C1 segment of cervical spinal cord (tissue), 14 donors: ENCODE measurements around the gene SUFU.
"Not testable (repeated sequence)": the region's sequence is repeated elsewhere in the genome, so short reads cannot be mapped to it uniquely, and the experiment has no call there.

Experiments
- DNase-seq, 14 donors: peaks; one replicate each; lab custom pipeline; 2025; lab: John Stamatoyannopoulos, UW

Gene SUFU

DNA sequence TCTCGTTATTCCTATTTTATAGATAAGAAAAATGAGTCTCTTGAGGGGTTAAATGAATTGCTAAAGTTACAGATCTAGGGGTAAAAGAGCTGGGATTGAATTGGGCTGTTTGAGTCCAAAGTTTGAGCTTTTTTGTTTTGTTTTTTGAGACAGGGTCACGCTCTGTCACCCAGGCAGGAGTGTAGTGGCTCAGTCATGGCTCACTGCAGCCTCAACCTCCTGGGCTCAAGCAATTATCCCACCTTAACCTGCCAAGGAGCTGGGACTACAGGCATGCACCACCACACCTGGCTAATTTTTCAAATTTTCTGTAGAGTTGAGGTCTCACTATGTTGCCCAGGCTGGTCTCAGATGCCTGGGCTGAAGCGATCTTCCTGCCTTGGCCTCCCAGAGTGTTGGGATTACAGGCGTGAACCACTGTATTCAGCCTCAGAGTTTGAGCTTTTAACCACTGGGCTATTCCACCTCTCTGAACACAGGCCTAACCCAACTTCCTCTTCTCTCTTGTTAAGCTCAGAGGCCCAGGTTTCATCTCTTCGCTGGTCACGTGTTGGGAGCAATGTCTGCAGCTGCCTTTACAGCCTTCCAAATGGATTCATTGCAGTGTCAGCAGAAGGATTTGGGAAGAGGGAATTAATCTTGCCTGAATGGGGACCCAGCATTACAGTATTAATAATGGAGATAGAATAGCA is 8.0 kb downstream of the SUFU start:
- no peak for DNase-seq

DNA sequence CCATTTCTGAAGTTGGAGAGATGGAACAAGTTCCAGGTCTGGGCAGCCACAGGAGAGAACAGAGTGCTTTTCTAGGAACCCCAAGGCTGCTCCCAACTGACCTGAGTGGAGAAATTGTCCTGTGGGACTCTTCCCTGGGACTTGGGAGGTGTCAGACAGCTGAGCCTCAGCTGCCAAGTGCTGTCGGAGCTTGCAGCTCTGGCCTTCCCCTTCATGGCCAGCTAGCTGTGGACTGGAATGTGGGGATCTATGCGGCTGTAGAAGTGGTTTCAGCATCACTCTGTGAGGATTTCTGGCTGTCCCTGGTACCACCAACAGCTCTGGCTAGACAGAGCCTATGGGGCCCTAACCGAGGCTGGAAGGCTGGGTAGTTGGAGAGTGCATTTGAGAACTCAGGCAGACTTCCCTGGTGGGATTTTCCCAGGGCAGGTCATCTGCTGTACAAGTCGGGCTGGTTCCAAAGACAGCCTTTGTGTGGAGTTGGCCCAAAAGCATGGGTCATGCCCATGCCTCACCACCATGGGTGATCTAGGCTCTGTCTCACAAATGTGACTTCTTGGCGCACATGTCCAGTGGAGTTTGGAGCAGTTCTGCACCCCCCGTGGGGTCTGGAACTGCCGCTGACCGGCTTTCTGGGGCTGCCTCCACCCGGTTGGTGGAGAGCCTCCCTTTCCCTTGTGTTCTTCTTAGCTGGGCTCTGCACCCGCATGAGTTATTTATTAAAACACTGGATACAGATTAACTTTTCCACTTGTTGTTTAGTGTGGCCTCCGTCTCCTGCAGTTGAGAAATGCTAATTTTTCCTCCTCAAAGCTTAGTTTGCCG is 10.9 kb downstream of the SUFU start:
- DNase-seq: peak in 3 of 14 donors; percentile 22 to 47 (median 34)

DNA sequence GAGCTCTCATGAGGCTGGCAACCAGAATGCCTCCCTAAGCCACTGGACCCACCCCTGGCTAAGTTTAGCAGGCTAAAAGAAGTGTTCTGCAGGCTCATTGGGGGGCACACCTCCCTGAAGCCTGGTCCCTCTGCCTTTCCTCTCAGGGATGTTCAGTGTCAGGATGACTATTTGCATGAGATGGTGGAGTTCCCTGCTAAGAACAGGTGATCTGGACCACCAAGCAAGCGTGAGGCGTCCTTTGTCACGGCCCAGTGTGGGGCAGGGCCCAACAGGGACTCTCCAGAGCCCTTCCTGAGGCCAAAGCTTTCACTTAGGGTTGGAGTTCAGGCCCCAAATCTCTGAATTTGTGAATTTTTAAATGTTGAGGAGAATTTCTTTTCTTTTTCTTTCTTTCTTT is 12.0 kb downstream of the SUFU start:
- no peak for DNase-seq

DNA sequence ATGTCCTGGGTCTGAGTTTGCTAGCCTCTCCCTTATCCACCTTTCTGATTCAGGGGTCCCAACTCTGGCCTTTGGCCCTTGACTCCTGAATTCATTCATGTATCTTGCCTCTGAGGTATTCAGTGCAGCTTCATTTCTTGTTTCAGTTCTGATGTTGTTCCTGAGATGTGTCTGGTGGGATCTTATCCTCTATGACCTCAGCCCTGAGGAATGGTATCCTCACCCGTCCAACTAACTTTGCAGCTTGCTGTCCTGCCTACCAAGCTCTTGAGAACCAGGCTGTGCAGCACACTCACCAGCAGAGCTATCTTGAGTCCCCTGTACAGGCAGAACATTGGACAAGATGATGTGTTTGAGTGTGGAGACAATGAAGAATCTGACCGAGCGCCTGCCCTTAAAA is 13.8 kb downstream of the SUFU start:
- DNase-seq: no peak

DNA sequence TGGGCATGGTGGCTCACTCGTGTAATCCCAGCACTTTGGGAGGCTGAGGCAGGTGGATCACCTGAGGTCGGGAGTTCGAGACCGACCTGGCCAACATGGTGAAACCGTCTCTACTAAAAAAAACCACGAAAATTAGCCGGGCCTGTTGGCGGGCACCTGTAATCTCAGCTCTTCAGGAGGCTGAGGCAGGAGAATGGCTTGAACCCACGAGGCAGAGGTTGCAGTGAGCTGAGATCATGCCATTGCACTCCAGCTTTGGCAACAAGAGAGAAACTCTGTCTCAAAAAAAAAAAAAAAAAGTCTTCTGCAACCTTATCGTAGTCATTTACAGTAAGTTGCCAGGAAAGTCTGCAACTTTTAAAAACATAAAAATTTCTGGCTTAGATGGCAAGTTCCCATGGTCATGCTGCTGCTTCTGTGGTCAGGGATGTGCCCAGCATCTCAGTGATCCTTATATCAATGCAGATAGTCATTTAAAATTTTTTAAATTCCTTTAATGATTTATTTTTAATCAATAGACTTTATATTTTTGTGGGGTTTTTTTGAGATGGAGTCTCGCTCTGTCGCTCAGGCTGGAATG is 15.6 kb downstream of the SUFU start:
- no peak for DNase-seq

DNA sequence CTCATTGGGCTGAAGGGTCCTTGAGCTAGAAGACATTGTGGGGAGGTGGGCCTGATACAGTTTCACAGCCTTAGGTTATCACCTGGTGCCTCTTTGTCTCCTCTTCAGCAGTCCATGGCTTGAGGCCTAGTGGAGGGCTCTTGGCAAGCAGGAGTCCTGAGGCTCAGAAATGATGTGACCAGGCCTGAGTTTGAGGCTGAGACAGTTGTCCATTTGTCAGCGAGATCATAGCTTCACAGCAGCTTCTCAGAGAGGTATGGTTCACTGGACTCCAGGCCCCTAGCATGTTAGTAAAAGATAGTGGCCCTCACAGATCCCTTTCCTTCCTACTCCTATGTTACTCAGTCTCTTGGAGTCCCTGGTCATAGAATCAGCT is 19.1 kb downstream of the SUFU start:
- DNase-seq: no peak

DNA sequence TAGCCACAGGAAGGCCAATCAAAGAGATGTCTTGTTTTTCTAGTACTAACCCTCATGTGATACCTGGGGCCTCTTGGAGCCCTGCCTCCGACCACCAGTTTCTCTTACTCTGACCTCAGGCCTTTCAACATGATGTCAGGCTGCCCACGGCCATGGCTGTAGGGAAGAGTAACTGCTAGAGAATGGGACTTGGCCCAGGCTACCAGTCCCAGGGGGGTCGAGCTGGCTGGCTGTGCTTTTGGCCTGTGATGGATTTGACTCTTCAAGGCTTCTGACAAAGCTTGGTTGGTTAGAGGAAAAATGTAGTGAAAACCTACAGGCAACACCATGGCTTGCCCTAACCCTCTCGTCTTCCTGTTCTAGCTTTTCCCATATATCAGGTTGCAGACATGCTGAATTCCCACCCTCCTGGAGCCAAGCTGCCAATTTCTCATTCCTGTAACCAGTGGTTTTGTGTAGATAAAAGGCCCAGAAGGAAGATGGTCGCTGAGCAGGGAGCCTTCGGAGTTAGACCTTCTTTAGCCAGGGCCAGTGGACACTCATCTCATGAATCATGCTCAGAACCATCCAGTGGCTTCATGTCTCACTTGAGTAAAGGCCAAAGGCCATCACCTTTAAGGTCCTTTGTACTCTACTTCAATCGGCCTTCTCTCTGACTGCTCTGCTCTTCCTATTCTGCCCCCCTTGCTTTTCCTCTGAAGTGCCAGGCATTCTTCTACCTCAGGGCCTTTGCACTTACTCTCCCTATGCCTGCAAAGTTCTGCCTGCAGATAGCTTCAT is 19.7 kb downstream of the SUFU start:
- DNase-seq: no peak

DNA sequence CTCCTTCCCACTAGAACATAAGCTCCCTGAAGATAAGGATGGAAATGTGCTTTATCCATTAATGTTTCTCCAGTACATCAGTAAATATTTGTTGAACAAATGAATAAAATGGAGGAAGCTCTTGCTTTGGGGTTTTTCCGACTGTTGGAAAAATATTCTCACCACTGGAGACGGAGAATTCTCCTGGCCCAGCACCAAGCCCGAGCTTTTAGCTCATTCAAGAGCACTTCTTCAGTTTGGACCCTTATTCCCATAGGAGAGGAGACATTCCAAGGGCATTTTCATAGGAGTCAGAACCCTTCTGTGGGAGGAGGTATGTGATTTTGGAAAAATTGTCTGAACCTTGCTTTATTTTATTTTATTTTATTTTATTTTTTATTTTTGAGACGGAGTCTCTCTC is 21.0 kb downstream of the SUFU start:
- DNase-seq: no peak

DNA sequence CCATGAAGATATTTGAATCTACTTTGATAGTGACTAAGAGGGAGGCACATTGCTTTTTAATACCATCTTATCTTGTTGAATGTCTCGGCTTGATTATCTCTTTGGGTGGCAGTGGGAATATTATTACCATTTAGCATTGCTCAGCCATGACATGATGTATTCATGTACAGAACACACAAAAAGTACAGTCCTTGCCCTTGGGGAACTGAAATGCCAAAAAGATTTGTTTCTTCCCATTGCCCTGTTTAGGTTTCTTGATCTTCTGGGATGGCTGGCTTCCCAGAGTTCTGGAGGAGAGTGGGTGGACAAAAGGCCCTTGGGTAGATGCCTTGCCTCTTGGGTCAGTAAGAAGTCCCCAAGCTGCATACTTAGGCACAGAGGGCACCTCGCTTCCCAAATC is 23.8 kb downstream of the SUFU start:
- DNase-seq: no peak

DNA sequence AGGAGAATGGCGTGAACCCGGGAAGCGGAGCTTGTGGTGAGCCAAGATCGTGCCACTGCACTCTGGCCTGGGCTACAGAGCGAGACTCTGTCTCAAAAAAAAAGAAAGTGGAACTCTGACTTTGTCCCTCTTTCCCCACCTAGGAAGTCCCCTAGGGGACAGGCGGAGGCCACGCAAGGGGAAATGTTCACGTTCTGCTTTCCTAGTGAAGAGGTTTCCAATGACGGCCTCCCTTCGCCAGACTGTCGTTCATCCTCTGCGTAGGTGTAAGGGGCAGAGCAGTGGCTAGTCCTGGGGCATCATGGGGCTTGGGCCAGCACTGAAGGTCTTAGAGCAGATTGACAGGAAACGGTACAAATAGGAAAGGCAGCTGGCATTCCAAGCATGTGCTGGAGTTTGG is 30.6 kb downstream of the SUFU start:
- no peak for DNase-seq

DNA sequence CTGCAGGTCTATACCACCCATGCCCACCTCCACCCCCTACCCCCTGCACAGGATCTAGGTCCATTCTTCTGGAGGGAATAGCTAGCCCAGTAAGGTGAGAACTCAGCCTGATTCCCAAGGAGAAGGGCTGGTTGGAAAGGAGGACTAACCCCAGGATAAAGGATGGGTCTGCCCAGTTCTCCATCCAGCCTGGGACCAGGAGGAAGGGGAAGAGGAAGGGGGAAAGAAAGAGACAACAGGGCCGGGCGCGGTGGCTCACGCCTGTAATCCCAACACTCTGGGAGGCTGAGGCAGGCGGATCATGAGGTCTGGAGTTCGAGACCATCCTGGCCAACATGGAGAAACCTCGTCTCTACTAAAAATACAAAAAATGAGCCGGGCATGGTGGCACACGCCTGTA is 31.2 kb downstream of the SUFU start:
- not testable (repeated sequence) for DNase-seq

DNA sequence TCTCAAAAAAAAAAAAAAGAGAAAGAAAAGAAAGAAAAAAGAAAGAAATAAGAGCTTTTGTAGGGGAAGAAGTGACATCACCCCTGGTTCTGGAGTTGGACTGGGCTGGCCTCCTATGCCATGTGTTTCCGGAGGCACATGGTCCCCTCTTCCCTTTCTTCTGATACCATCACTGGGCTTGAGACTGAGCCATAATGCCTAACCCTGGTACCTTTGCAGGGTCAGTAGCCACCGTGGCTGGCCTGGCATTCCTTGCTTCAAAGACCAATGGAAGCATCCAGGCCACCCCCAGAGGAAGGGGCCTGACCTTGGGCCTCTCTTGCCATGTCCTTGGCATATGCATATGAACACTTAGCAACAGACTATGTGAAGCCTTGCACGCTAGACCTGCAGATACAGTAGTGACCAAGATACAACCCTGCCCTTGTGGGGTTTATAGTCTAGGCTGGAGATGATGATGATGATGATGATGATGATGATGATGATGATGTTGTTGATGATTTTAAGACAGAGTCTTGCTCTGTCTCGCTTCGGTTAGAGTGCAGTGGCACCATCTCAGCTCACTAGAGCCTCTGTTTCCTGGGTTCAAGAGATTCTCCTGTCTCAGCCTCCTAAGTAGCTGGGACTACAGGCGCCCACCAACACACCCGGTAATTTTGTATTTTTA is 31.8 kb downstream of the SUFU start:
- DNase-seq: no peak

DNA sequence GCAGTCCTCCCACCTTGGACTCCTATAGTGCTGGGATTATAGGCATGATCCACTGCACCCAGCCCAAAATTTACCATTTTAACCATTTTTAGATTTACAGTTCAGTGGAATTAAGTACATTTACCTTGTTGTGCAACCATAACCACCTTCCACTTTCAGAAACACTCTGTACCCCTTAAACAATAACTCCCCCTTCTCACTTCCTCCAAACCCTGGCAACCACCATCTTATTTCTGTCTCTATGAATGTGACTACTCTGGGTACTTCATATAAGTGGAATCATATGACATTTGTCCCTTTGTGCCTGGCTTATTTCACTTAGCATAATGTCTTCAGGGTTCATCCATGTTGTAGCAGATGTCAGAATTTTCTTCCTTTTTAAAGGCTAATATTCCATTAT is 33.6 kb downstream of the SUFU start:
- no peak for DNase-seq

DNA sequence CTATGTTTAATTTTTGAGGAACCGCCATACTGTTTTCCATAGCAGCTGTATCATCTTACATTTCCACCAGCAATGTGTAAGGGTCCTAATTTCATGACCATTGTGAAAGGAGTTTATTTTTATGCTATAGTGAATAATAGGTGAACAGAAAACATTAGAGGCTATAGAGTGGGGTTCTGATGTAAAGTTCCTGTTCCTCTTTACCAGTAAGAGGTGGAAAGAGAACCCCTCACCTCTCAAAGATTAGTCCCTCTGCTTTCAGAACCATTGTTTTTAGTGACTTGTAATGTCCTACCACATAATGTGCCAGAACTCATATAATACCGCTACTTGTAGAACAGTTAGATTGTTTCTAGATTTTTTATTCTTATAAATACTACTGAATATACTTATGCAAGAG is 34.2 kb downstream of the SUFU start:
- DNase-seq: no peak

DNA sequence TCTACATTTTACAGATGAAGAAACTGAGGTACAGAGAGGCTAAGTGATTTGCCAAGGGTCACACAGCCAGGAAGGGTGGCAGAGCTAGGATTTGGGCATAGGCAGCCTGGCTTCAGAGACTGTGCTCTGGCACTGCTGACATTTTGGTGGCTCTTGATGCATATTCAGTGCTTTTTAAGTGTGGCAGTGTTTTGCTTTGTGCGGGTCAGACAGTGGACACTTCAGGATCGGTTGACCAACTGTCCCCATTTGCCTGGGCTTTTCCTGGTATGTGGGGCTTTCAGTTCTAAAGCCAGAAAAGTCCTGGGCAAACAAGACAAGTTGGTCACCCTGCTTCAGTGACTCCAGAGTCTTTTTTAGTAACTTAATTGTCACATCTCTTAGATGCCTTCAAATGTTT is 35.0 kb downstream of the SUFU start:
- no peak for DNase-seq

DNA sequence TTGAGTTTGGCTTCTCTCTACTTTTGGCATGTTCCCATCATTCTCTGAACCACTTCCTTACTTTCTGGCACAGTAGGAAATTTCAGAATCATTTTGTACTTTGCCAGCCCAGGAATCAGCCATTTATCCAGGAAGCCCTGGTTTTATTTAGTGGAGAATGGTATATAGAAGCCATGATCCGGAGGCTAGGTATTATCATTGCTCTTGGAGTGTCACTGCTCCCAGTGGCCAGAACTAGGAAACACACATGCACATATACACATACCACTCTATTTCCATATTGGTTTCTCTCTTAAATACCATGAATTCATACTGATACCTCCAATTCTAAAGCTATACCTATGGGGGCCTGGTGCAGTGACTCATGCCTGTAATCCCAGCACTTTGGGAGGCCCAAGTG is 36.3 kb downstream of the SUFU start:
- peak in 1 of 14 donors; percentile 8 for DNase-seq

DNA sequence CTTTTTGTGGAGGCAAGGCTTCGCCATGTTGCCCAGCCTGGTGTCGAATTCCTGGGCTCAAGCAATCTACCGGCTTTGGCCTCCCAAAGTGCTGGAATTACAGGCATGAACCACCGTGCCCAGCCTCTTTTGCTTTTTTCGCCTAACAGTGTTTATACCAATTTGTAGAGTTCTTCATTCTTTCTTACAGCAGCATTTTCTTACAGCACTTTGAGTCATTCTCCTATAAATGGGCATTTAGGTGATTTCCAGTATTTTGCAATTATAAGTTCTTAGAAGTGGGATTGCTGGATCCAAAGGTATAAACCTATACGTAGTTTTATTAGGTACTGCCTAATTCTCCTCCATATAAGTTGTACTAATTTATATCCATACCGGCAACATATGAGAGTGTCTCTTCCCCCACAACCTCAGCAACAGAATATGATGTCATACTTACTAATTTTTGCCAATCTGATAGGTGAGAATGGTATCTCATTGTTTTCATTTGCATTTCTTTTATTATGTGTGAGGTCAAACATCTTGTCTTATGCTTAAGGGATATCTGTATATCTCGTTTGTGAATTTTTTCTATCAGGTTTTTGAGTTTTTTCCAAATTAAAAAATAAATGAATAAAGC is 39.1 kb downstream of the SUFU start:
- no peak for DNase-seq

DNA sequence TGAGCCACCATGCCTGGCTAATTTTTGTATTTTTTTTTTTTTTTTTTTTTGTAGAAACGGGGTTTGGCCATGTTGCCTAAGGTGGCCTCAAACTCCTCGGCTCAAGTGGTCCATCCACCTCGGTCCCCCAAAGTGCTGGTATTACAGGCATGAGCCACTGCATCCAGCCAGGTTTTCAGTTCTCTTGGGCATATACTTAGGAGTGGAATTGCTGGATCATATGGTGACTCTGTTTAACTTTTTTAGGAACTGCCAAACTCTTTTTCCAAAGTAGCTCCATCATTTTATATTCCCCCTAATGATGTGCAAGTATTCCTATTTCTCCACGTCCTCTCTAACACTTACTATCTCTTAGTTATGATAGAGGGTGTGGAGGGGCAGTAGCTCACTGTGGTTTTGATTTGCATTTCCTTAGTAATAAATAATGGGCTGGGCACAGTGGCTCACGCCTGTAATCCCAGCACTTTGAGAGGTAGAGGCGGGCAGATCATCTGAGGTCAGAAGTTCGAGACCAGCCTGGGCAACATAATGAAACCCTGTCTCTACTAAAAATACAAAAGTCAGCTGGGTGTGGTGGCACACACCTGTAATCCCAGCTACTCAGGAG is 41.6 kb downstream of the SUFU start:
- DNase-seq: no peak

DNA sequence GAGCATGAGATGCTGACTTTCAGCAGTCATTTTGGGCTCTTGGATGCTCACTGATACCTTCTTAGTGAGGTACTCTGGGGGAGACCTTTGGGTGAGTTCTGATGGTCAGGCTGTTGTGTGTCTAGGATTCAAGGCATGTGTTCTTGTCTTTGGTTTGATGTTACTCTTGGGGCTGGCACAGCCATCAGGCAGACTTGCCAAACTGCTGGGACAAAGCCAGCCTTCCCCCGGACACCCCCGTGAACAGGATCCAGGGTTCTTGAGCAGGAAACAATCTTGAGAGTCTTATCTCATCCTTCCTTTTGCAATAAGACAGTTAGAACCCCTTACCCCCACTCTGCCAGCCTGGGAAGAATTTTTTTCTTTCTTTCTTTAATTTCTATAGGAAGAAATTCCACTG is 42.2 kb downstream of the SUFU start:
- peak in 2 of 14 donors; percentile 8 to 45 for DNase-seq

DNA sequence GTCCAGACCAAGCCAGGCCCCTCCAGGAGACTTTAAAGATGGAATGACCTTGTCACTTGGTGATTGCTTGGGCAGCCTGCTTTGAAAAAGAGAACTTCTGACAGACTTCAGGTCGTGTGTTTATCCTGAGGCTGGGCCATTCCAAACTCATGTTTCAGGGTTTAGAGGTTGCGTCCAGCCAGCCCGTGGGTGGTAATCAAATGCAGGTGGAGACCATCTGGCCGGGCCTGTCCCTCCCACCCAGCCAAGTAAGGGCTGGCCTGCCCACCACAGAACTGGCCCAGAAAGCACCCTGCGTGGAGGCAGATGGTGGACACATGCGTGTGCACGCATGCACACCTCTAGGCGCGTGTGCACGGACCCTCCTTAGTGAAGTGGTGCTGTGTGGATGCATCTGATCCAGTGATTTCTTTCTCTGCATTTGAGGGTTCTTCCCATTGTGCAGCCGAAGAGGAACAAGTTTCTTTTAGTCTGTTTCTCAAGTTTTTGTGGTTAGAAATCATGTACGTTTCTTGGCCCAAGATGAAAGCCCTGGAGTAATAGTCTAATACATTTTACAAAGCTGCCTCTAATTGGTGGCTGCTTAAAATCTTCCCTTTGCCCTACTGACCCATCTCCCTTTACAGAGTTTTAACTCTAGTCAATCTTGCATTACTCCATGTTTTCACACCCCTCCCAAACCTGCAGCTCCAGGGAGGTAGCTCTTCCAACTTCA is 43.0 kb downstream of the SUFU start:
- DNase-seq: peak in 2 of 14 donors; percentile 6 to 87
